ENCODE measurements around the gene BCAS1. TPM values are rescaled to one million over a fixed set of nuclear protein-coding genes. Genes with fewer than 3 reads are reported as not detected.

The BCAS1 gene
- total RNA-seq, 1 experiment from 2014 or later: 4.0 TPM

GRCh38 chr20:54073288-54073687, 2.9 kb upstream of the BCAS1 start:
- CTCF ChIA-PET: no interaction called here
- POLR2A ChIA-PET (ENCODE audit: unreplicated experiment): no interaction called here
- Histone ChIP-seq H3K79me2 (ENCODE audit: low read depth) (no peaks in the 10 kb centered on the region), H4K20me1 (ENCODE audit: insufficient read depth) (no peaks in the 10 kb centered on the region), H3K36me3 (ENCODE audit: low read depth) (no peaks in the 10 kb centered on the region), H3K9me2 (ENCODE audit: insufficient read depth) (no peaks in the 10 kb centered on the region), H2AFZ (no peak overlapping the region), H3K4me3 (no peak overlapping the region), H3K4me2 (no peak overlapping the region), H3K27ac (no peak overlapping the region), H3K4me1 (replicated peaks; ENCODE audit: insufficient read depth) (peaks cover 47% of the 10 kb centered on the region), H3K9me3 (ENCODE audit: insufficient read depth, low read depth) (no peaks in the 10 kb centered on the region), H3F3A (ENCODE audit: insufficient read depth, low read depth) (peaks cover 21% of the 10 kb centered on the region; the same call in 1 of the 2 replicates), H3K27me3 (ENCODE audit: insufficient read depth, low read depth) (no peaks in the 10 kb centered on the region)
- DNase-seq: no peak
- no TSS peak for BruUV-seq (replicated peaks)
- intact Hi-C loops (cut with micrococcal nuclease; ENCODE audit: unreplicated experiment): no loop called here
- TF ChIP-seq CTCF (conservative IDR thresholded peaks at IDR 0.05): no peak

- TF ChIP-seq CTCF (conservative IDR thresholded peaks at IDR 0.05): no peak
- no peak for TF ChIP-seq EZH2 (IDR thresholded peaks at IDR 0.05; ENCODE audit: low read depth)
- Histone ChIP-seq H3K9me3 (ENCODE audit: insufficient read depth, low read depth) (no peaks in the 10 kb centered on the region), H2AFZ (no peak overlapping the region), H3K4me3 (peak overlapping the region; percentile 46; the same call in 1 of the 2 replicates), H3K4me1 (replicated peaks; ENCODE audit: insufficient read depth) (peaks cover 51% of the 10 kb centered on the region), H3K4me2 (peak overlapping the region; percentile 77), H3F3A (ENCODE audit: insufficient read depth, low read depth) (peaks cover 19% of the 10 kb centered on the region; the same call in 1 of the 2 replicates), H4K20me1 (ENCODE audit: insufficient read depth) (no peaks in the 10 kb centered on the region), H3K9me2 (ENCODE audit: insufficient read depth) (no peaks in the 10 kb centered on the region), H3K27ac (peak overlapping the region; percentile 74), H3K36me3 (ENCODE audit: low read depth) (no peaks in the 10 kb centered on the region), H3K27me3 (ENCODE audit: insufficient read depth, low read depth) (no peaks in the 10 kb centered on the region), H3K79me2 (ENCODE audit: low read depth) (no peaks in the 10 kb centered on the region)
- CTCF ChIA-PET: no interaction called here
- no TSS peak for BruUV-seq (replicated peaks)
- POLR2A ChIA-PET (ENCODE audit: unreplicated experiment): no interaction called here
- peak in 1 of 2 experiments; percentile 54 for DNase-seq
- intact Hi-C loops (cut with micrococcal nuclease; ENCODE audit: unreplicated experiment): loop anchor here (10.0 kb wide), 1 partner anchor 325 kb away; no protein-coding TSS in a partner anchor
These were observed 858 bp downstream of the BCAS1 start for GRCh38 chr20:54069501-54069971.

GRCh38 chr20:54068966-54069365, 1.4 kb downstream of the BCAS1 start:
- H2AFZ ChIP-seq: no peak overlapping the region
- no peak overlapping the region for H3K27ac ChIP-seq
- no TSS peak for BruUV-seq (replicated peaks)
- H3K79me2 ChIP-seq (ENCODE audit: low read depth): no peaks in the 10 kb centered on the region
- no peaks in the 10 kb centered on the region for H3K36me3 ChIP-seq (ENCODE audit: low read depth)
- H3K27me3 ChIP-seq (ENCODE audit: insufficient read depth, low read depth): no peaks in the 10 kb centered on the region
- ChIA-PET CTCF (interaction anchor here (0.7 to 1.0 kb wide), 2 partner anchors 110 to 1866 kb away, joined by 3 to 6 read pairs; no protein-coding TSS in a partner anchor), POLR2A (ENCODE audit: unreplicated experiment) (no interaction called here)
- intact Hi-C loops (cut with micrococcal nuclease; ENCODE audit: unreplicated experiment): loop anchor here (10.0 kb wide), 1 partner anchor 324 kb away; no protein-coding TSS in a partner anchor
- DNase-seq: no peak
- H4K20me1 ChIP-seq (ENCODE audit: insufficient read depth): no peaks in the 10 kb centered on the region
- peak overlapping the region; percentile 77 for H3K4me2 ChIP-seq
- H3K4me1 ChIP-seq (replicated peaks; ENCODE audit: insufficient read depth): peaks cover 51% of the 10 kb centered on the region
- H3K4me3 ChIP-seq: no peak overlapping the region
- H3K9me2 ChIP-seq (ENCODE audit: insufficient read depth): no peaks in the 10 kb centered on the region
- H3K9me3 ChIP-seq (ENCODE audit: insufficient read depth, low read depth): no peaks in the 10 kb centered on the region
- peaks cover 19% of the 10 kb centered on the region; the same call in 1 of the 2 replicates for H3F3A ChIP-seq (ENCODE audit: insufficient read depth, low read depth)
- TF ChIP-seq EZH2 (IDR thresholded peaks at IDR 0.05; ENCODE audit: low read depth) (no peak), CTCF (conservative IDR thresholded peaks at IDR 0.05) (no peak)
